CD4-positive, alpha-beta memory T cell (primary cell): ENCODE results near the gene EYA2. TPM values are rescaled to one million over a fixed set of nuclear protein-coding genes. Genes with fewer than 3 reads are reported as not detected.
"Not testable (repeated sequence)": the region's sequence is repeated elsewhere in the genome, so short reads cannot be mapped to it uniquely, and the experiment has no call there.

Source experiments
- CTCF ChIA-PET: fragments of 350-600 bp; sonication (Branson Sonifier 250); formaldehyde crosslinking; loops from one replicate; lab custom pipeline; 2021; ENCODE audit warnings: inconsistent platforms; ENCODE audit not compliant: partially characterized antibody; lab: Charles Lee
- POLR2A ChIA-PET: fragments of 350-600 bp; sonication (Branson Sonifier 250); formaldehyde crosslinking; loops from one replicate; lab custom pipeline; 2021; ENCODE audit not compliant: partially characterized antibody; lab: Charles Lee
- DNase-seq, 5 donors: peaks; one replicate each; pipeline versions ENCODE4 v3.0.0 to v3.0.0-alpha.2; 2020 to 2022; ENCODE audit warnings: mixed read lengths in 1 of 5
- H3K27ac ChIP-seq: one replicate; pipeline ENCODE4 v1.7.0; 2013; ENCODE audit warnings: low read depth, low read length
- H3K27me3 ChIP-seq: 2 replicates; pipeline ENCODE4 v1.7.0; 2013; ENCODE audit warnings: mild to moderate bottlenecking, low read length, moderate library complexity; ENCODE audit not compliant: insufficient read depth
- H3K36me3 ChIP-seq: 2 replicates; pipeline ENCODE4 v1.7.0; 2013; ENCODE audit warnings: mild to moderate bottlenecking, low read length, moderate library complexity; ENCODE audit not compliant: insufficient read depth
- H3K4me1 ChIP-seq: 2 replicates; pipeline ENCODE4 v1.7.0; 2013; ENCODE audit warnings: mild to moderate bottlenecking, low read length, moderate library complexity; ENCODE audit not compliant: insufficient read depth
- H3K4me3 ChIP-seq, 2 donors: one replicate each; pipeline ENCODE4 v1.7.0; 2013; ENCODE audit warnings: low read length in 2 of 2, mild to moderate bottlenecking in 1 of 2
- H3K9me3 ChIP-seq, 2 donors: one replicate each; pipeline ENCODE4 v1.7.0; 2013; ENCODE audit warnings: low read length in 2 of 2, control low read depth in 1 of 2; ENCODE audit not compliant: control insufficient read depth in 1 of 2
- H3K27ac Mint-ChIP-seq, 7 donors: one replicate each; pipeline ENCODE4 v1.8.0; 2020 to 2021; ENCODE audit warnings: mixed read lengths in 7 of 7, mild to moderate bottlenecking in 6 of 7, inconsistent platforms in 3 of 7, moderate library complexity in 3 of 7
- H3K27me3 Mint-ChIP-seq, 2 donors: one replicate each; pipeline ENCODE4 v1.8.0; 2020 to 2021; ENCODE audit warnings: mixed read lengths in 2 of 2
- H3K36me3 Mint-ChIP-seq, 2 donors: one replicate each; pipeline ENCODE4 v1.8.0; 2020 to 2021; ENCODE audit warnings: mixed read lengths in 2 of 2, inconsistent platforms in 1 of 2, mild to moderate bottlenecking in 1 of 2
- H3K4me1 Mint-ChIP-seq, 4 donors: one replicate each; pipeline ENCODE4 v1.8.0; 2020 to 2021; ENCODE audit warnings: mixed read lengths in 4 of 4, mild to moderate bottlenecking in 1 of 4
- H3K4me3 Mint-ChIP-seq, 8 donors: one replicate each; pipeline ENCODE4 v1.8.0; 2020 to 2021; ENCODE audit warnings: mixed read lengths in 8 of 8, mild to moderate bottlenecking in 7 of 8, moderate library complexity in 6 of 8, inconsistent platforms in 3 of 8
- H3K9me3 Mint-ChIP-seq, 8 donors: one replicate each; pipeline ENCODE4 v1.8.0; 2020 to 2021; ENCODE audit warnings: mixed read lengths in 8 of 8, mild to moderate bottlenecking in 5 of 8, inconsistent platforms in 3 of 8, moderate library complexity in 1 of 8
- intact Hi-C: fragments of 100-400 bp; cut with micrococcal nuclease; formaldehyde crosslinking; loops from one replicate; pipeline ENCODE4 v1.15.1; 2023
- polyA plus RNA-seq, 2 donors: library from polyadenylated mRNA; unstranded; fragments of 300-500 nt; fragmentation: Illumina TruSeq; gene quantifications; one replicate each; pipeline ENCODE4 v1.2.3, GENCODE V29; 2021
- total RNA-seq, 2 experiments: library from RNA; stranded (reverse); gene quantifications; one replicate each; pipeline ENCODE4 v1.2.3, GENCODE V29; 2021

The EYA2 gene
- total and polyA plus RNA-seq, 4 experiments from 2014 or later: not detected

GRCh38 chr20:46920114-46920513, 25.5 kb downstream of the EYA2 start:
- H3K4me1 ChIP-seq: no peaks in the 10 kb centered on the region
- POLR2A ChIA-PET: no interaction called here
- intact Hi-C loops: no loop called here
- Mint-ChIP-seq H3K4me3 (no peak overlapping the region), H3K27me3 (peaks cover 7 to 13% of the 10 kb centered on the region in 2 donors), H3K36me3 (no peaks in the 10 kb centered on the region), H3K4me1 (no peaks in the 10 kb centered on the region), H3K9me3 (peaks cover 0 to 5% (median 0%) of the 10 kb centered on the region in 8 donors), H3K27ac (no peak overlapping the region)
- H3K27ac ChIP-seq: no peak overlapping the region
- CTCF ChIA-PET: no interaction called here
- no peaks in the 10 kb centered on the region for H3K9me3 ChIP-seq
- H3K4me3 ChIP-seq: no peak overlapping the region
- no peaks in the 10 kb centered on the region for H3K27me3 ChIP-seq
- H3K36me3 ChIP-seq: no peaks in the 10 kb centered on the region
- no peak for DNase-seq

DNA sequence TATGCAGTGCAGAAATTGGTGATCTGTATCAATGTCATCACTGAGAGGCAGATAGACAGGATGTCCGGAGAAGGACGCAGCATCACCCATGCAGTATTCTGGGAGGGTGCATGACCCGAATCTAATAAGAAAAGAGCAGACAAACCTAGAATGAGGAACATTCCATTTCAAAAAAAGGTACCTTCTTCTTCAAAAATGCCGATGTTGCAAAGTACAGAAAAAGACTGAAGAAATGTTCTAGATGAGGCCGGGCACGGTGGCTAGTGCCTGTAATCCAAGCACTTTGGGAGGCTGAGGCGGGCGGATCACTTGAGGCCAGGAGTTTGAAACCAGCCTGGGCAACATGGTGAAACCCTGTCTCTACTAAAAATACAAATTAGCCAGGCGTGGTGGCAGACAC, 28.2 kb downstream of the EYA2 start:
- H3K27me3 Mint-ChIP-seq, H3K27ac ChIP-seq, H3K9me3 Mint-ChIP-seq, H3K4me3 Mint-ChIP-seq, H3K27ac Mint-ChIP-seq, DNase-seq, H3K36me3 Mint-ChIP-seq, POLR2A ChIA-PET, H3K36me3 ChIP-seq, H3K4me1 Mint-ChIP-seq, H3K9me3 ChIP-seq, H3K4me3 ChIP-seq, H3K27me3 ChIP-seq, intact Hi-C loops, CTCF ChIA-PET, H3K4me1 ChIP-seq: not testable (repeated sequence)

GRCh38 chr20:46923550-46923949, 28.9 kb downstream of the EYA2 start:
- Mint-ChIP-seq H3K36me3 (no peaks in the 10 kb centered on the region), H3K4me3 (no peak overlapping the region), H3K4me1 (no peaks in the 10 kb centered on the region), H3K9me3 (peaks cover 0 to 5% (median 0%) of the 10 kb centered on the region in 8 donors), H3K27ac (no peak overlapping the region), H3K27me3 (peaks cover 3 to 8% of the 10 kb centered on the region in 2 donors)
- intact Hi-C loops: no loop called here
- POLR2A ChIA-PET: no interaction called here
- Histone ChIP-seq H3K27me3 (no peaks in the 10 kb centered on the region), H3K4me1 (no peaks in the 10 kb centered on the region), H3K4me3 (no peak overlapping the region), H3K36me3 (no peaks in the 10 kb centered on the region), H3K27ac (no peak overlapping the region), H3K9me3 (no peaks in the 10 kb centered on the region)
- DNase-seq: no peak
- CTCF ChIA-PET: no interaction called here

DNA sequence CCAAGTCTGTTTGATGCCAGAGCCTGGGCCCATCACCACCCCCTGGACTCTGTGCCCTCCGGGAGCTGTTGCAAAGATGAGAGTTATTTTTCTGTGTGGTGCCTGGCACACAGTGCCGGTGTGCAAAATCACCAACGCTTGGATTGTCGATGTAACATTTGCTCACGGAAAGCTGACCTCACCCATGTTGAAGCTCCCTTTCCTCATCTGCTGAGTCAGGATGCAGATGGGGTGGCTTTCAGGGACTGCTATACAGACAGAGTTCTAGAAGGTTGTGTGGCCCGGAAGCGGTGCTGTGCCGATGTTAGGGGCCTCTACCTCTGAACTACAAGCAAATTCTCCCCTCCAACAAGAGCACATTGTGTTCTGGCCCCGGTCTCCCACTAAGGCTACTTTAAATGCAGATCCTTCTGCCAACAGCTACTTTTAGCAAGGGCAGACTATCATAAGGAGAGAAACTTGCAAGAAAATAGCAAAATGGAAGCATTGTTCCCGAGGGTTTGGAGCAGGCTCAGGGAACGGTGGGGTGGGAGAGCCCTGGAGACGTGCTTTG, 34.0 kb downstream of the EYA2 start:
- ChIA-PET POLR2A (no interaction called here), CTCF (no interaction called here)
- H3K36me3 ChIP-seq: no peaks in the 10 kb centered on the region
- Mint-ChIP-seq H3K4me3 (no peak overlapping the region), H3K27me3 (peaks cover 8 to 10% of the 10 kb centered on the region in 2 donors), H3K36me3 (no peaks in the 10 kb centered on the region), H3K9me3 (peaks cover 0 to 4% (median 0%) of the 10 kb centered on the region in 8 donors), H3K27ac (no peak overlapping the region), H3K4me1 (no peaks in the 10 kb centered on the region)
- intact Hi-C loops: no loop called here
- DNase-seq: no peak
- H3K4me3 ChIP-seq: no peak overlapping the region
- no peaks in the 10 kb centered on the region for H3K27me3 ChIP-seq
- no peaks in the 10 kb centered on the region for H3K4me1 ChIP-seq
- H3K9me3 ChIP-seq: no peaks in the 10 kb centered on the region
- H3K27ac ChIP-seq: no peak overlapping the region

- H3K27ac ChIP-seq: no peak overlapping the region
- H3K27me3 Mint-ChIP-seq: peaks cover 11 to 12% of the 10 kb centered on the region in 2 donors
- H3K9me3 Mint-ChIP-seq: peaks cover 0 to 4% (median 0%) of the 10 kb centered on the region in 8 donors
- H3K9me3 ChIP-seq: no peaks in the 10 kb centered on the region
- intact Hi-C loops: no loop called here
- ChIA-PET CTCF (no interaction called here), POLR2A (no interaction called here)
- H3K36me3 ChIP-seq: no peaks in the 10 kb centered on the region
- no peaks in the 10 kb centered on the region for H3K27me3 ChIP-seq
- no peaks in the 10 kb centered on the region for H3K4me1 ChIP-seq
- no peak overlapping the region for H3K4me3 ChIP-seq
- no peak for DNase-seq
- H3K36me3 Mint-ChIP-seq: no peaks in the 10 kb centered on the region
- H3K27ac Mint-ChIP-seq: no peak overlapping the region
- H3K4me1 Mint-ChIP-seq: no peaks in the 10 kb centered on the region
- no peak overlapping the region for H3K4me3 Mint-ChIP-seq
Observed at GRCh38 chr20:46929902-46930301, 35.3 kb downstream of the EYA2 start.

GRCh38 chr20:46930640-46931339, 36.1 kb downstream of the EYA2 start:
- no peak overlapping the region for H3K4me3 Mint-ChIP-seq
- no peaks in the 10 kb centered on the region for H3K36me3 Mint-ChIP-seq
- no peak overlapping the region for H3K27ac Mint-ChIP-seq
- Histone ChIP-seq H3K4me3 (no peak overlapping the region), H3K27ac (no peak overlapping the region), H3K36me3 (no peaks in the 10 kb centered on the region), H3K27me3 (no peaks in the 10 kb centered on the region), H3K4me1 (no peaks in the 10 kb centered on the region), H3K9me3 (no peaks in the 10 kb centered on the region)
- POLR2A ChIA-PET: no interaction called here
- CTCF ChIA-PET: no interaction called here
- intact Hi-C loops: no loop called here
- no peaks in the 10 kb centered on the region for H3K4me1 Mint-ChIP-seq
- peaks cover 11 to 12% of the 10 kb centered on the region in 2 donors for H3K27me3 Mint-ChIP-seq
- H3K9me3 Mint-ChIP-seq: peaks cover 0 to 4% (median 0%) of the 10 kb centered on the region in 8 donors
- DNase-seq: no peak

DNA sequence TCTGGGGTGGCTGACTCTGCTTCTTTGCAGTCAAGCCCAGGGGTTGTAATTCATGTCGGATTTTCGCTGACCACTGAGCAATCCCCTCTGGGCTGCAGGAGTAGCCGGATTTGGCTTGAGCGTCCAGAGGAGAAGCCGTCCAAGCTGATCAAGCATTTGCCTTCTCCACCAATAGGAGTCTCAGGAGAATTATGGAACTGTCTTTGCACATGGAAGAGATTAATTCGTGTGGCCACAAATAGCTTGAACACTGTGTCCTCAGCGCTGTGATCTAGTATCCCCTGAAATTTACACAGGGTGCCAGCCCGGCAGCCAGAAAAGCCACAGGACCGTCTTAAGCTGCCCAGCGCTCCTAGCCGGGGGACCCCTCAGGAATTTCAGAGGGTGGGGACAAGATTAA, 37.1 kb downstream of the EYA2 start:
- H3K4me1 Mint-ChIP-seq: no peaks in the 10 kb centered on the region
- POLR2A ChIA-PET: no interaction called here
- Histone ChIP-seq H3K36me3 (no peaks in the 10 kb centered on the region), H3K27me3 (no peaks in the 10 kb centered on the region), H3K27ac (no peak overlapping the region), H3K9me3 (no peaks in the 10 kb centered on the region), H3K4me1 (no peaks in the 10 kb centered on the region), H3K4me3 (no peak overlapping the region)
- peaks cover 11 to 12% of the 10 kb centered on the region in 2 donors for H3K27me3 Mint-ChIP-seq
- no peak overlapping the region for H3K4me3 Mint-ChIP-seq
- CTCF ChIA-PET: no interaction called here
- peaks cover 0 to 4% (median 0%) of the 10 kb centered on the region in 8 donors for H3K9me3 Mint-ChIP-seq
- intact Hi-C loops: no loop called here
- DNase-seq: no peak
- H3K27ac Mint-ChIP-seq: no peak overlapping the region
- H3K36me3 Mint-ChIP-seq: no peaks in the 10 kb centered on the region
